NCI-H1092 (cell line): ENCODE measurements around the gene ST6GALNAC3.
"Not testable (repeated sequence)": the region's sequence is repeated elsewhere in the genome, so short reads cannot be mapped to it uniquely, and the experiment has no call there.

Experiments used
- DNase-seq: peaks from one replicate; lab custom pipeline; 2025; lab: John Stamatoyannopoulos, UW

The ST6GALNAC3 gene

DNA sequence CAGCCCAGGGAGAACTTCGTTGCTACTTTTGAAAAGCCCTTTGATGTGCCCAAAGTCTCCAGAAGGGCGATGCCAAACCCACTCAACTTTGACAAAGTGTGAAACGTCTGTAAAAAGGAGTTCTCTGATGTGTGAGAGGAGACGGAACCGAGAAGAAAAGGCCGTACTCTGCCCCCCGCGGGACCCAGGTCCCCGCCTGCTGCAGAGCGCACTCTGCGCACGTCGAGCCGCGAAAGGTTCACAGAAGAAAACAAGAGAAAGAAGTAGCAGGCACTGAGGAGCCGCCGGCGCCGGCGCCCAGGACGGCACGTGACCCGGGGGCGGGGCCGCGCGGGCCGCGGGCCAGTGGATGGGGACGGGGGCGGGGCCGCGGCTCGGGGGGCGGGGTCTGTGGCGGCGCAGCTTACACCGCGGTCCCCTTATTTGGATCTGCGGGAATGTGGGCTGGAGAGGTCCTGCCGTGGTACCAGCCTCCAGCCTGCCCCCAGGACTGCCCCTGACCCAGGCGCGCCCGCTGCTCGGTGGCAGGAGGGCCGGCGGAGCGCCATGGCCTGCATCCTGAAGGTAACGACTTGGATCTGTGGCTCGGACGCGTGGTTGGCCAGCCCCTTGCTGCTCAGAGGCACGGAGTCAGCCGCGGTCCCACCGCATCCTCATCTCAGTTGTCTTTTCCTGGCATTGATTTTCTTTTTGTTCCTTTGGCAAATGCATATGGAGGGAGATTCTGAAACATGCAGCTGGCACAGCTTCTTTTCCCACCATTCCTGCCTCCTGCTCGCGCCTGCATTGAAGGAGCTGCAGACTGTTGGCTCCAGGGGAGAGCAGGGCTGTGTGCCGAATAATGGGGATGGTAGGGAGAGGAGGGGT lies at the start of gene ST6GALNAC3:
TSS of gene ST6GALNAC3 (plus strand) at position 426 of the 867 bp plus-strand sequence.
- peak; percentile 39 for DNase-seq

DNA sequence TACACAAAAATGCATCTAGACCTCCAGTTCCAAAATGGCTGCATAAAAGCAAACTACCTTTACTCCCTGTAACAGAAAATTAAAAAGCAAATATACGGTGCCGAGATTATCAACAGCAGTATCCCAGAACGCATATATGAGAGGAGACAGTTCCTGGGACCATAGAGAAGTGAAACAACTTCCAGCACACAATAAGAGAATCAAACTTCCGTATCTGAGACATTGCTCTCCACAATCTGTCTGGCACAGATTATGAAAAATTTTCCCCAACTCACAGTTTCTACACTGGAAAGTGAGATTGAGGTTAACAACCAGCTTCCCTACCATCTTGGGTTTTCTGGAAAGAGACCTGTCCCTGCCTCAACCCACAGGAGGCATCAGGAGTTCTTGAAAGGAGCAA lies 47.2 kb upstream of the ST6GALNAC3 start:
- no peak for DNase-seq

DNA sequence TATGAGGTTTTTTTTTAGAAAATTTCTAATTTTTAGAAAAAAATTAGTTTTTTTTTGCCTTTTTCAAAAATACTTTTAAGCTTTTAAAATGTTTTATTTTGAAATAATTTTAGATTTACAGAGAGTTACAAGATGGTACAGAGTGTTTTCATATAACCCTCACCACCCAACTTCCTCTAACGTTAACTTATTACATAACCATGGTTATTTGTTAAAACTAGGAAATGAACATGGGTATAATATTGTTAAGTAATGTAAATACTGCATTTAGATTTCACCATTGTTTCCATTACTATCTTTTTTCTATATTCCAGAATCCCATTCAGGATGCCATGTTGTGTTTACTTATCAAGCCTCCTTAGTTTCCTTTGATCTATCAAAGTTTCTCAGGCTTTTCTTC lies 45.2 kb upstream of the ST6GALNAC3 start:
- DNase-seq: no peak

DNA sequence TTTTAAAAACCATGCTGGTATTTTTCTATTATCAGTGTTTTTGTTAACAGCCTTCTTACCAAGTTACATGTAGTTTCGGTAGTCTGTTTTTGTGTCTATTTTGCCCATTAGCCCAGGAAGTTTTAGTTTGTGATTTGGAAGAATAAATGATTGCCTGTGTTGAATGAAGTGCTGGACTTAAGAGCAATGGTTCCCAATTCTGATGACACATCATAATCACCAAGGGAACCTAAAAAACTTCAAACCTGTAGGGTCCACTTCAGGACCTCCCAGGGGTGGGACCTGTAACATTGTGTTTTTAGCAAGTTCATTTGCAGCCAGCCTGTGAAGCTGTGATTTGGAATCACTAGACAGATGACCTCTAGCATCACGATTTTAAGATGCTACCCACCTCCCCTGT lies 43.0 kb upstream of the ST6GALNAC3 start:
- DNase-seq: no peak

DNA sequence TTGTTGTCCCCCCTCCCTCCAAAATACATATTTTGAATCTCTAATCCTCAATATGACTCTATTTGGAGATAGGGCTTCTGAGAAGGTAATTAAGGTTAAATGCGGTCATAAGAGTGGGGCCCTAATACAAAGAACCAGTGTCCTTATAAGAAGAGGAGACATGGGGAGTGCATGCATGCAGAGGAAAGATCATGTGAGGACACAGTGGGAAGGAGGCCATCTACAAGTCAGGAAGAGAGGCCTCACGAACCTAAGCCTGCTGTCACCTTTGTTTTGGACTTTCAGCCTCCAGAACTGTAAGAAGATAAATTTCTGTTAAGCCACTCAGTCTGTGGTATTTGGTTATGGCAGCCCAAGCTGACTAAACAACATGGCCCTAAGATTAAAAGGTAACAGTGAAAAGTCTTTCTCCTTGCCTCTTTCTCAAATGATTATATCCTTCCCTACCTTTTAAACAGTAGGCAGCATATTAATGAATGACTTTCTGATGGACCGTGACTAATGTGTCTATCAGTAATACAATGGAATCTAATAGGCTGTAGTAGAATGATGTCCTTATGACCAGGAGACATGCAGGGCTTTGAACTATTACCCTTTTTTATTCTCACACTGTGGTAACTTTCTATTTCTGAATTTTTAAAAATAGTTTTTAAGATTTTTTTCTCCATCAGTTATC lies 40.6 kb upstream of the ST6GALNAC3 start:
- DNase-seq: no peak

DNA sequence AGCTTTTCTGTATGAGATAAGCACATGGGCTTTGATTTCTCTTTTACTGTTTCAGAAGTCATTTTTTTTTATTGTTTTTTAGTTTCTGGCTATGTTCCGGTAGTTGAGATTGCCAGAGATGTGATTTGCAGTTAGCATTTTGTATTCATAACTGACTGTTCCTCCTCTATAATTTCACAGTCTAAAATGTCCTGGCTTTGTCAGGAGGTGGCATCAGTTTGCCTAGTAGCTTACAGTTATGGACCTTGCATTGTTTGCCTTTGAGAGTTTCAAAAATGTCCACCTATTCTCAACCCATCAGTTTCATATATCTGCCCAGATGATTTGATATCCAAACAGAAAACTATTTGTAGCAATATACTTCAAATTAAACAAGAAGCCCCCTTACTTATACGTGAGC lies 39.5 kb upstream of the ST6GALNAC3 start:
- DNase-seq: no peak

DNA sequence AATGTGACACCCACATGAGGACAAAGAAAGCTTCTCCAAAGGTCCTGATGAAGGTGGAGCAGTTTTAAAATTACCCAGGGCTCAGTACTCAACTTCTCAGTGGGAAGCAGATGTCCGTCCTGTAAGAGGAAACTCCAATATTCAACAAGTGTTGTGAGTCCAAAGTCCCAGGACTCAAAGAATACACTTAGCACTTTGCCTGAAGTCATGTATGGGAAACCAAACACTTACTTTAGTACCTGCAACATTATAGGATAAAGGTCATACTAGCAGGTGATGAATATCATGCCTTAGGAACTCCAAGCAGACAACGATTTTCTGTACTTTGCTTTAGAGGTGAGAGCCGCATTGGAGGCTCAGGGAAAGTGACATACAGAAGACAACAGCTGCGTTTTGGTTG lies 37.2 kb upstream of the ST6GALNAC3 start:
- no peak for DNase-seq

DNA sequence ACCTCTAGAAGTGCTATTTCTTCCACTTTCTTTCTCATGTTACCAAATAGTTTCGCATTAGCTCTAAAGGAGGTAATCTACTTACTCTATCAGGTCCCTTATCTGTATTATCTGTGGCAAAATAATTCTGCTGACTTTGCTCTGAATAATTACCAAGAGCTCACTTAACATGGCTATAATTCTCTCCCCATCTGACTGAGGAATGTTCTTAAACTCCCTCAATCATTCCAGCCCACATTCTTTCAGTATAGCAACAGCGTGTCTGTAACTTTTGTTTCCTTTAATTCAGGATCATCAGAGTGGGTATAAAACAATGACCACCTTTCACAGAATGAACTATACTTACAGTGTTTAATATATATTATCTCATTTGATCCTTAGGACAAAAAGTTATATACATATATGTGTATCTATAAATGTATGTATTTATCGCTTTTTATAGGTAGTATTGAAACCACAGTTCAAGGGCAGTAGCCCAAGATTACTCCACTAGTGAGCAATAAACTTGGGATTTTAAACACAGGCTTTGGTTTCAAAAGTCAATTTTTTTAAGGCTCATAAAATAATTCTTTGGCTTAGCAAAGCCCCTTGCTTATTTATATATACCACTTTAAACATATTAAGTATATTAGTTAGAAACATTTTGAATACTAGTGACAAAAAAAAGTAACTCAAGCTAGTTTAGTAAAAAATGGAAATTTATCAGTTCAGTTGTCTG lies 36.1 kb upstream of the ST6GALNAC3 start:
- no peak for DNase-seq

DNA sequence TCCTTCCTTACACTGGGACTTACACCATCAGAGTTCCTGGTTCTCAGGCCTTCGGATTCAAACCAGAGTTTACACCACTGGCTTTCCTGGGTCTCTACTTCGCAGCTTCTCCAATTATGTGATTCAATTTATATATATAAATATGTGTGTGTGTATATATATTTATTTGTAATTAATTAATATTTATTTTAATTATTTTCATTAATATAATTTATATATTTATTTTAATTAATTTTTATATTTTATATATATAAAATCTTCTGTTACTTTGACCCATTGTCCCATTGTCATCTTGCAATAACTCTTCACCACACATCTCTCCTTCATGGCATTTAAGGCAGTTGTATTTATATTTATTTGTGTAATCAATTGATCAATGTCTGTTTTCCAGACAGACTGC lies 28.4 kb upstream of the ST6GALNAC3 start:
- DNase-seq: no peak

DNA sequence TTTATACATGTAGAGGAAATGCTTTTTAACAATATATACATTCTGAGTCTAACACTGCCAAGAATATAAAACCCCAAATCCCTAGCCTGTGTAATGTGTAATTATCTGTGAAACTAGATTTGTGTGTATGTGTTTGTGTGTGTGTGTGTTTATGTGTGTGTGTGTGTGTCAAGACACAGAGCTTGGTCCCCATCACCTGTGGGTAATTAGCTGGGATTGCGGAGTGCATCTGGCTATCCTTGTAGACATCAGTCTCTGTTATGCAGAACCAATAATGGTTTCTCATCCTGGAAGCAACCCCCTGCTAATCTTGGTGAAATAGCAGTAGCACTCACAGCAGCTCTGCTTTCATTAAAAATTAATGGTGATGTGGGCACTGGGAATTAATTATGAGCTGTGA lies 26.3 kb upstream of the ST6GALNAC3 start:
- no peak for DNase-seq

DNA sequence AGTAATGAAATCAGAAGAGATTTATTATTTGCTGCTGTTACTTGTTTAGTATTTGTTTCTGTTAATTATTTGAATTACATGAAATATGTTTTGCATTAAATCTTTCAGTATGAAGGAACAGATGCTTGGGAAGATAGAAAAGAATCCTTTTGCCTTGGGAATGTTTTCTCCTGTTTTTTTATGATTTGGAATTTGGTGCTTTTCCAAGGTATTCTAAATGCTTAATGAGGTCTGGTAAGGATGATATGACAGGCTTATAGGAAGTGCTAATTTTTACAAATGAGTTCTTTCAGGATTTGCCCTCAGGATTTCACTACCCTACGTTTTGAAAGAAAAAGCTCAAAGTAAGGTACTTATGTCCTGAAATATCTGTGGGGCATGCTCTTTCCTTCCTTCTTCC lies 25.6 kb upstream of the ST6GALNAC3 start:
- no peak for DNase-seq

DNA sequence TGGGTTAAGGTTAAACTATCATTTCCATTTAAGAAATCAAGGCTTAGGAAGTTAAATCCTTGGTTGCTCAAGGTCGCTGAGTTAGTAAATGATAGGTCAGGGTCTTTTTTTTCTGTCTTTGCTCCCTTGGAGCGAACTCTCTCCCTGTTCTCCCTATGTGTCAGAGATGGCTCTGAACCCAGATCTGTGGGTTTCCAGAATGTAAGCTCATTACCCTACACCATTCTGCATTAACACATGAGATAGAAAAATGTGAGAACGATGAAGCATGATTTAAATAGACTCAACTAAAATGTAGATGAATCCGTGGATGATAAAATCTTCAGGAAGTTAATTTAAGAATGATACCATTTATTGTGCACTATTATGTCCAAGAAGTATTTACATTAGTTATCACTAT lies 25.0 kb upstream of the ST6GALNAC3 start:
- no peak for DNase-seq

DNA sequence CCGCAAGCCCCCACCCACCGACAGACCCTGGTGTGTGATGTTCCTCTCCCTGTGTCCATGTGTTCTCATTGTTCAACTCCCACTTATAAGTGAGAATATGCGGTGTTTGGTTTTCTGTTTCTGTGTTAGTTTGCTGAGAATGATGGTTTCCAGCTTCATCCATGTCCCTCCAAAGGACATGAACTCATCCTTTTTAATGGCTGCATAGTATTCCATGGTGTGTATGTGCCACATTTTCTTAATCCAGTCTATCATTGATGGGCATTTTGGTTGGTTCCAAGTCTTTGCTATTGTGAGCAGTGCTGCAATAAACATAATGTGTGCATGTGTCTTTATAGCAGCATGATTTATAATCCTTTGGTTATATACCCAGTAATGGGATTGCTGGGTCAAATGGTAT lies 24.5 kb upstream of the ST6GALNAC3 start:
- not testable (repeated sequence) for DNase-seq

DNA sequence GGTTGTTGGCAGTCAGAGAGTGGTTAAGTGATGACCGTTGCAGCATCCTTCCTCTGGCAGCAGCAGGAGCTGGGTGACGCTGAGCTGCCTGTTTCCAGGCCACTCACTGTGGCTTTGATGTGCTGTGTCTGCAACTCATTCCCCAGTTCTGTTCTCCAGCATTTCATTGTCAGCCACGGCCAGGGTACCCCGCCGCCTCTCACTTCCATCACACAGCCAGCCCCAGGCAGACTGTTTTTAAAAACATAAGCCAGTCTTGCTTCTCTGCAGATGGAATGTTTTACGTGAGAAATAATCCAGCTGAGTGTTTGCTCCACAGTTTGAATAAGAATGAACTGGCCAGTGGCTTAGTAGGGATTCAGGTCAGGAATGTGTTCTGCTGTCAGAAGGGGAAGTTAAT lies 21.5 kb upstream of the ST6GALNAC3 start:
- DNase-seq: no peak

DNA sequence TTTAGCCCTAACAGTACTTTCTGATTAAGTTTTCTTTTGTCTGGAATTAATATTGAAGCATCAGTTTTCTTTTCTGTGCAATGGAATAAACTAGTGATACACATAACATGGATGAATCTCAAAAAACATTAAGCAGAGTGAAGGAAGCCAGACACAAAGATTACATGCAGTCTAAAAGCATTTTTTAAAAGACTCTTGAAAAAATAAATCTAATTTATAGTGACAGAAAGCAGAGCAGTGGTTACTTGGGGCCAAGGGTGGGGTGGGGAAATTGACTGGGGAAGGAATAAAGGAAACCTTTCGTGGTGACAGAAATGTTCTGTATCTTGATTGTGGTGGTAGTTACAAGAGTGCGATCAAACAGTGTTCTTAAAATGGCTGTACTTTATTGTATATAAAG lies 20.2 kb upstream of the ST6GALNAC3 start:
- no peak for DNase-seq

DNA sequence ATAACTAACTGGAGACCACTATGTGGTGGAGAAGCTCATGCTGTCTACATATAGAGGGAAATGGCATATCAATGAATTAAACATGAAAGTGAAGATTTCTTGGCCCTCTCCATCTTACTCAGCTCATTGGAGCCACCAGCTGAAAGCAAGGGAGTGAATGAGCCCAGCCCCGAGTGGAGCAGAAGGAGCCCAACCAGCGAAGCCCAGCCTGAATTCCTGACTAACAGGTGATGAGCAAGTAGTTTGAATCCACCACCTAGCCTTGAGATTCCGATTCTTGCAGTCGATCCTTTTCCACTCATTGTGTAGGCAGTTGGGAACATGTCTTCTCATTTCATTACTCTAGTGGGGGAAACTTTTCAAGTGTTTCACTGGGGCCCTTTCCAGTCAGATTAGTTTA lies 18.6 kb upstream of the ST6GALNAC3 start:
- DNase-seq: no peak

DNA sequence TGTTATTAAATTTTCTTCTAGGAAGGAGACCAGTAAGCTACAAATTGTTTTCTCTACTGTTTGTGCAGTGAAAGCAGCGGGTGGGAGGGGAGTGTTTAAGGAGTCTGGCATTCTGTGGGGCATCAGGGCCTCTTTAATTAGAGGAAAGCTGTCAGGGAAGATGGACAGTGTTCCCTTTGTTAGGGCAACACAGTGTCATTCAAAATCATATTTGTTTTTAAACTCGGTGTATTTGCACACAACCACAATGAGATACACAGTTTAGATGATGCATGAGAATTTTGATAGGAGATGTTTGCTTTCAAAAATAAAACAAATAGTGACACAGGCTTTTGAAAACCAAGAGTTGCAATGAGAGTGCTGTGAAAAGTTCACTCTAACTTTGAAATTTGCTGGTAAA lies 15.1 kb upstream of the ST6GALNAC3 start:
- DNase-seq: no peak

DNA sequence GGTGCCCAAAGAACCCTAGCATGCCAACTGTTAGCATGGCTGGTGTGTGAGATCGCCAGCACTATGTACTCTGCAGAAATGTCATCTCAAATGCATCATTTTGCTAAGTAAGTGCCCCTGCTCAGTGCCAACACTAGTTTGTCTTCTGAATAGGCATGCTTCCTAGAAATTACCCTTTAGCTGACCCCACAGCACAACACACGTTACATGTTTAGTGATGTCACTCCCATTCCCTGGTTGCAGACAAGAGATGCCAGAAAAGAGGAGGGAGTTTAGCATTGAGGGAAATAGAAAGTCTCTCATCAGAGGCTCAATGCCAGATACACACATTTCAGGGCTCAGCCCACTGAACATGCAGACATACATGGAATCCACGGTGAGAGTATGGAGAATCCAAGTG lies 9.3 kb upstream of the ST6GALNAC3 start:
- DNase-seq: no peak

DNA sequence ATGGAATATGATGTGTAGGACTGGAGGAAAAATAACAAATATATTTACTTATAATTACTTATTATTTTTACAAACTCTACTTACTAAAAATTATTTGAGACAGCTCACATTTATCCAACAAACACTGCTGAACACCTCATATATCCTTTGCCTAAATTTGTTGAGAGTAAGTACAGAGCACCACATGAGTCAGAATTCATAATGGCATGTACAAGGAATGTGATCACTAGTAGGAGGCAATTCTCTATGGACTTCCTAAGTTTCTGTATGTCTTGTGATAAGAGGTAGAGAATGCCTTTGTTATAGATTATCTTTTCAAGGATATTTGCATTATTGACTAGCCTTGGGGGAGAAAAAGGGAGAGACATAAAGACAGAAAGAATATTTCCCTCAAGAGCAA lies 8.2 kb upstream of the ST6GALNAC3 start:
- DNase-seq: no peak

DNA sequence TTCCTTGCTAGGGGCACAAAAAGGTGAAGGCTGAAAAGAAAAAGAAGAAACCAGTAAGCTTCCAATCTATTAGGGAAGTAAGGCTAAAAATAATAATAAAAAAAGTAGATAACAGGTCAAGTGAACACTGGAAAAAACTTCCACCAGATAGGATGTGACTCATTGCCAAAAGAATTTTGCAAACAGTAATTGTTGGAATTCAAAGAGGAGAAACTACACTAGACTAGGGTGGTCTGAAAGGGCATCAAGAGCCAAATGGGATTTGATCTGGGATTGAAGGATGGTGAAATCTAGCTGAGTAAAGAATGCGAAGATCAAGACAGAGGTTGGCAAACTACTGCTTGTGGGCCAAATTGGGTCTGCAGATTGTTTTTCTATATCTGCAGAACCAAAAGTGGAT lies 6.0 kb upstream of the ST6GALNAC3 start:
- no peak for DNase-seq

DNA sequence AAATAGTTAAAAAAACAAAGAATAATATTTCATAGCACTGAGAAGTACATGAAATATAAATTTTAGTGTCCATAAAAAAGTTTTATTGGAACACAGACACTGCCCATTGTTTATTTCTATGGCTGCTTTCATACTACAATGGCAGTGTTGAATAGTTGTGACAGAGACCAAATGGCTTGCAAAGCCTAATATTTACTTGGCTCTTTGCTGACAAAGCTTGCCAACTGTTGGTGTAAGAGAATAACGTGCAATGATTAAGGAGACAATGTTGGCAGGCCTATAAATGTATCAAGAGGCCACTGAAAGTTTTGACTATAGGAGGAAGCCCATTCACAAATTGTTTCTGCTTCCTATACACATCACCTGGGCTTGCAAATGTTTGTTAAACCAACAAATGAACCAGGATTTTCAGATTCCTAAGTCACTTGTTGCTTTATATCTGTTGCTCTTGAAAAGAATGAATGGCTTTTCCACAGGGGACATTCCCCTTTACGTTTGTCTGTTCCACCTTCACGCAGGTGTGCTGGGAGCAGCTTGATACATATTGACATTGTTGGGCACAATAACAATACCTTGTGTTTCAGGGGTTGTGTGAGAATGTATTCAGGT lies 5.5 kb upstream of the ST6GALNAC3 start:
- DNase-seq: no peak

DNA sequence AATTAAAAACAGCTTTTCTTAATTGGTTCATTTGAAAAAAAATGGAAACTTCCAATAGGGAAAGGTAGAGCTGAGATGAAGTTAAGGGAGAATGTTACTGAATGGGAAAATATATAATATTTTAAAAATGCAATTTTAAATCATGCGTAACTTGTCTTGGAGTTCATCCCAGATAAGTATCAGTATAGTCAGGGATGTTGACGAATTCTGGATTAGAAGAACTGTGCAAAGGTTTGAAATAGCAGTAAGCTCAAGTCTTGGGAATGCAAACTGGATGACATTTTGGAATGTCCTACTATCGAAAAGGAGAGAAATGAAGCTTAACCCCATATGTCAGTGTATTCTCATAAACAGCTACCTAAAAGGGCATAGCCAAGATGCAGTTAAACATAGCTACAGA lies 4.0 kb upstream of the ST6GALNAC3 start:
- no peak for DNase-seq

DNA sequence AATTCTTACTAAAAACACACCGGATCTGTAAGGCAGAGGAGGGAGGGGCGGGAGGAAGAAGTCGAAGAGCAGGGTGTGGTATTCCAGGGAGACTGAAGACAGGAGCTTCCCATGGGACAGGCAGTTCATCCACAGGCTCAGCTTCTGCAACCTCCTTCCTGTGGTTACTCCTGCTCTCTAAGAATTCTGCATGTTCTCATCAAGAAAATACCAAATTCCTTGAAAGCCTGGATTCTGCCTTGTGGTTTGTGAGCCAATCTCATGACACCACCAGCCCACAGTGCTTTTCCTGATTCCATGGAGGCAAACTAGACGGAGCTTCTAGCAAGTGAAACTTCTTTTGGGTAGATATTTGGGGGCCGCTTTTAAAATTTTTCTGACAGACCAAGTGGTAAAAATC lies 1.1 kb upstream of the ST6GALNAC3 start:
- DNase-seq: no peak
